ENCODE measurements around the gene NME7.

DNA sequence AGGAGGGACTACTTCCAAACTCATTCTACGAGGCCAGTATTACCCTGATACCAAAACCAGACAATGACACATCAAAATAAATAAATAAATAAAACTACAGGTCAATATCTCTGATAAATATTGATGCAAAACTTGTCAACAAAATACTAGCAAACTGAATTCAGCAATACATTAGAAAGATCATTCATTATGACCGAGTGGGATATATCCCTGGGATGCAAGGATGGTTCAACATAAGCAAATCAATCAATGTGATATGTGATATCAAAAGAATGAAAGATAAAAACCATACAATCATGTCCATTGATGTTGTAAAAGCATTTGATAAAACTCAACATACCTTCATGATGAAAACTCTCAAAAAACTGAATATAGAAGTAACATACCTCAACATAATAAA, 36.7 kb downstream of the NME7 start:
- TF ChIP-seq, protein P1, sequence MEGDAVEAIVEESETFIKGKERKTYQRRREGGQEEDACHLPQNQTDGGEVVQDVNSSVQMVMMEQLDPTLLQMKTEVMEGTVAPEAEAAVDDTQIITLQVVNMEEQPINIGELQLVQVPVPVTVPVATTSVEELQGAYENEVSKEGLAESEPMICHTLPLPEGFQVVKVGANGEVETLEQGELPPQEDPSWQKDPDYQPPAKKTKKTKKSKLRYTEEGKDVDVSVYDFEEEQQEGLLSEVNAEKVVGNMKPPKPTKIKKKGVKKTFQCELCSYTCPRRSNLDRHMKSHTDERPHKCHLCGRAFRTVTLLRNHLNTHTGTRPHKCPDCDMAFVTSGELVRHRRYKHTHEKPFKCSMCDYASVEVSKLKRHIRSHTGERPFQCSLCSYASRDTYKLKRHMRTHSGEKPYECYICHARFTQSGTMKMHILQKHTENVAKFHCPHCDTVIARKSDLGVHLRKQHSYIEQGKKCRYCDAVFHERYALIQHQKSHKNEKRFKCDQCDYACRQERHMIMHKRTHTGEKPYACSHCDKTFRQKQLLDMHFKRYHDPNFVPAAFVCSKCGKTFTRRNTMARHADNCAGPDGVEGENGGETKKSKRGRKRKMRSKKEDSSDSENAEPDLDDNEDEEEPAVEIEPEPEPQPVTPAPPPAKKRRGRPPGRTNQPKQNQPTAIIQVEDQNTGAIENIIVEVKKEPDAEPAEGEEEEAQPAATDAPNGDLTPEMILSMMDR (IDR thresholded peaks at IDR 0.05) = no peak
- TF ChIP-seq POLR2A (IDR thresholded peaks at IDR 0.05) (no peak), EP300 (IDR thresholded peaks at IDR 0.05) (no peak), POLR2AphosphoS5 (IDR thresholded peaks at IDR 0.05) (no peak)

Measured in sigmoid colon (tissue), 4 donors.